ENCODE measurements around the gene WDR90. TPM values are rescaled to one million over a fixed set of nuclear protein-coding genes. Genes with fewer than 3 reads are reported as not detected.

WDR90 gene
- total and polyA plus RNA-seq, 7 experiments from 2014 or later: 0.56 to 70.6 (median 12.3) TPM

- Mint-ChIP-seq H3K9me3 (peaks cover 0 to 7% (median 0%) of the 10 kb centered on the region in 11 donors), H3K4me1 (peaks cover 0 to 21% (median 12%) of the 10 kb centered on the region in 7 donors), H3K27me3 (peaks cover 0 to 6% (median 0%) of the 10 kb centered on the region in 5 donors), H3K27ac (peak overlapping the region in 3 of 9 donors; percentile 9 to 78 (median 28)), H3K4me3 (peak overlapping the region in 4 of 10 donors; percentile 17 to 50 (median 37)), H3K36me3 (no peaks in the 10 kb centered on the region)
- ChIA-PET POLR2A (interaction anchor here (4.5 kb wide), 1 partner anchor 9 kb away, joined by 30 read pairs; the partner anchor contains the start of gene WDR90), CTCF (no interaction called here)
- intact Hi-C loops (cut with micrococcal nuclease): loop anchor here in 1 of 2 donors (5.0 kb wide), 1 partner anchor 72 kb away; the partner anchor contains the start of genes NHLRC4 and PIGQ
- ATAC-seq (no peak), DNase-seq (no peak)
- no peaks in the 10 kb centered on the region for H3K9me3 ChIP-seq (ENCODE audit: control insufficient read depth in 2 of 3, low read length in 3 of 3)
- H3K4me1 ChIP-seq (ENCODE audit: control insufficient read depth in 2 of 2, insufficient read depth in 2 of 2, low read length in 2 of 2): peaks cover 5 to 23% of the 10 kb centered on the region in 2 donors
- H3K27me3 ChIP-seq (ENCODE audit: control insufficient read depth in 2 of 2, insufficient read depth in 2 of 2, low read length in 2 of 2): no peaks in the 10 kb centered on the region
- peaks cover 0 to 14% (median 0%) of the 10 kb centered on the region in 3 experiments for H3K36me3 ChIP-seq (ENCODE audit: control insufficient read depth in 2 of 3, insufficient read depth in 3 of 3, low read length in 3 of 3)
- no peak overlapping the region for H3K4me3 ChIP-seq (ENCODE audit: low read length)
- no peak overlapping the region for H3K27ac ChIP-seq (ENCODE audit: low read depth, low read length)
Observed at GRCh38 chr16:638836-639235, 10.3 kb upstream of the WDR90 start.

- DNase-seq (no peak), ATAC-seq (no peak)
- H3K9me3 ChIP-seq (ENCODE audit: control insufficient read depth in 2 of 3, low read length in 3 of 3): no peaks in the 10 kb centered on the region
- H3K27me3 ChIP-seq (ENCODE audit: control insufficient read depth in 2 of 2, insufficient read depth in 2 of 2, low read length in 2 of 2): no peaks in the 10 kb centered on the region
- Mint-ChIP-seq H3K36me3 (no peaks in the 10 kb centered on the region), H3K27ac (peak overlapping the region in 2 of 9 donors; percentile 30 to 70), H3K9me3 (peaks cover 0 to 7% (median 0%) of the 10 kb centered on the region in 11 donors), H3K27me3 (peaks cover 0 to 6% (median 0%) of the 10 kb centered on the region in 5 donors), H3K4me3 (peak overlapping the region in 9 of 10 donors; percentile 33 to 83 (median 64)), H3K4me1 (peaks cover 6 to 31% (median 18%) of the 10 kb centered on the region in 7 donors)
- no peak overlapping the region for H3K4me3 ChIP-seq (ENCODE audit: low read length)
- peaks cover 0 to 3% (median 0%) of the 10 kb centered on the region in 3 experiments for H3K36me3 ChIP-seq (ENCODE audit: control insufficient read depth in 2 of 3, insufficient read depth in 3 of 3, low read length in 3 of 3)
- intact Hi-C loops (cut with micrococcal nuclease): no loop called here
- H3K4me1 ChIP-seq (ENCODE audit: control insufficient read depth in 2 of 2, insufficient read depth in 2 of 2, low read length in 2 of 2): peaks cover 0 to 15% of the 10 kb centered on the region in 2 donors
- no peak overlapping the region for H3K27ac ChIP-seq (ENCODE audit: low read depth, low read length)
- CTCF ChIA-PET: no interaction called here
- POLR2A ChIA-PET: no interaction called here
Observed at GRCh38 chr16:640614-641013, 8.6 kb upstream of the WDR90 start.

GRCh38 chr16:641326-642188 lies 7.6 kb upstream of the WDR90 start, which contains the start of gene MCRIP2:
TSS of gene MCRIP2 (plus strand) at chr16:641828. CDS start at chr16:641992, 164 bp downstream.
- Histone ChIP-seq H3K27me3 (ENCODE audit: control insufficient read depth in 2 of 2, insufficient read depth in 2 of 2, low read length in 2 of 2) (no peaks in the 10 kb centered on the region), H3K27ac (ENCODE audit: low read depth, low read length) (peak within 1 kb of the TSS; percentile 66), H3K4me1 (ENCODE audit: control insufficient read depth in 2 of 2, insufficient read depth in 2 of 2, low read length in 2 of 2) (peaks cover 0 to 15% of the 10 kb centered on the region in 2 donors), H3K4me3 (ENCODE audit: low read length) (peak within 1 kb of the TSS; percentile 59), H3K9me3 (ENCODE audit: control insufficient read depth in 2 of 3, low read length in 3 of 3) (no peaks in the 10 kb centered on the region), H3K36me3 (ENCODE audit: control insufficient read depth in 2 of 3, insufficient read depth in 3 of 3, low read length in 3 of 3) (peaks cover 0 to 3% (median 0%) of the 10 kb centered on the region in 3 experiments)
- Mint-ChIP-seq H3K9me3 (peaks cover 0 to 4% (median 0%) of the 10 kb centered on the region in 11 donors), H3K36me3 (no peaks in the 10 kb centered on the region), H3K4me1 (peaks cover 6 to 31% (median 15%) of the 10 kb centered on the region in 7 donors), H3K27me3 (peaks cover 0 to 3% (median 0%) of the 10 kb centered on the region in 5 donors), H3K27ac (peak within 1 kb of the TSS in 4 of 9 donors; percentile 12 to 70 (median 42)), H3K4me3 (peak within 1 kb of the TSS; percentile 61 to 83 (median 70))
- ATAC-seq (peak; percentile 22), DNase-seq (peak in 8 of 9 donors; percentile 40 to 90 (median 43))
- POLR2A ChIA-PET: interaction anchor here (1.1 to 1.5 kb wide), 2 partner anchors 40 to 54 kb away, joined by 3 to 5 read pairs; no protein-coding TSS in a partner anchor
- CTCF ChIA-PET: no interaction called here
- intact Hi-C loops (cut with micrococcal nuclease): no loop called here

GRCh38 chr16:642189-643049 lies 6.7 kb upstream of the WDR90 start:
- POLR2A ChIA-PET: interaction anchor here (1.1 to 2.0 kb wide), 3 partner anchors 38 to 53 kb away, joined by 3 to 6 read pairs (median 5); partner anchors contain the start of gene STUB1
- Mint-ChIP-seq H3K36me3 (no peaks in the 10 kb centered on the region), H3K27ac (peak overlapping the region in 3 of 9 donors; percentile 12 to 55 (median 25)), H3K9me3 (no peaks in the 10 kb centered on the region), H3K4me1 (peaks cover 4 to 33% (median 13%) of the 10 kb centered on the region in 7 donors), H3K27me3 (no peaks in the 10 kb centered on the region), H3K4me3 (peak overlapping the region; percentile 61 to 83 (median 70))
- ATAC-seq (peak; percentile 68), DNase-seq (peak in 2 of 9 donors; percentile 28 to 66)
- H3K4me1 ChIP-seq (ENCODE audit: control insufficient read depth in 2 of 2, insufficient read depth in 2 of 2, low read length in 2 of 2): peaks cover 0 to 12% of the 10 kb centered on the region in 2 donors
- CTCF ChIA-PET: no interaction called here
- no peaks in the 10 kb centered on the region for H3K9me3 ChIP-seq (ENCODE audit: control insufficient read depth in 2 of 3, low read length in 3 of 3)
- peak overlapping the region; percentile 59 for H3K4me3 ChIP-seq (ENCODE audit: low read length)
- H3K27ac ChIP-seq (ENCODE audit: low read depth, low read length): peak overlapping the region; percentile 66
- H3K36me3 ChIP-seq (ENCODE audit: control insufficient read depth in 2 of 3, insufficient read depth in 3 of 3, low read length in 3 of 3): no peaks in the 10 kb centered on the region
- H3K27me3 ChIP-seq (ENCODE audit: control insufficient read depth in 2 of 2, insufficient read depth in 2 of 2, low read length in 2 of 2): no peaks in the 10 kb centered on the region
- intact Hi-C loops (cut with micrococcal nuclease): no loop called here

- Histone ChIP-seq H3K4me1 (ENCODE audit: control insufficient read depth in 2 of 2, insufficient read depth in 2 of 2, low read length in 2 of 2) (peaks cover 1 to 9% of the 10 kb centered on the region in 2 donors), H3K27ac (ENCODE audit: low read depth, low read length) (no peak overlapping the region), H3K27me3 (ENCODE audit: control insufficient read depth in 2 of 2, insufficient read depth in 2 of 2, low read length in 2 of 2) (no peaks in the 10 kb centered on the region), H3K4me3 (ENCODE audit: low read length) (no peak overlapping the region), H3K36me3 (ENCODE audit: control insufficient read depth in 2 of 3, insufficient read depth in 3 of 3, low read length in 3 of 3) (no peaks in the 10 kb centered on the region), H3K9me3 (ENCODE audit: control insufficient read depth in 2 of 3, low read length in 3 of 3) (no peaks in the 10 kb centered on the region)
- CTCF ChIA-PET: no interaction called here
- Mint-ChIP-seq H3K4me1 (peaks cover 4 to 29% (median 14%) of the 10 kb centered on the region in 7 donors), H3K27ac (peak overlapping the region in 2 of 9 donors; percentile 14 to 55), H3K36me3 (no peaks in the 10 kb centered on the region), H3K4me3 (peak overlapping the region; percentile 36 to 83 (median 70)), H3K9me3 (no peaks in the 10 kb centered on the region), H3K27me3 (no peaks in the 10 kb centered on the region)
- intact Hi-C loops (cut with micrococcal nuclease): no loop called here
- POLR2A ChIA-PET: interaction anchor here (1.5 to 2.0 kb wide), 2 partner anchors 37 to 52 kb away, joined by 5 to 6 read pairs; partner anchors contain the start of gene STUB1
- DNase-seq: no peak
- ATAC-seq: no peak
Observed at GRCh38 chr16:643050-643368, 6.2 kb upstream of the WDR90 start.

GRCh38 chr16:644556-644955 lies 4.6 kb upstream of the WDR90 start:
- ATAC-seq (no peak), DNase-seq (no peak)
- Histone ChIP-seq H3K27ac (ENCODE audit: low read depth, low read length) (no peak overlapping the region), H3K27me3 (ENCODE audit: control insufficient read depth in 2 of 2, insufficient read depth in 2 of 2, low read length in 2 of 2) (no peaks in the 10 kb centered on the region), H3K4me1 (ENCODE audit: control insufficient read depth in 2 of 2, insufficient read depth in 2 of 2, low read length in 2 of 2) (peaks cover 9 to 15% of the 10 kb centered on the region in 2 donors), H3K36me3 (ENCODE audit: control insufficient read depth in 2 of 3, insufficient read depth in 3 of 3, low read length in 3 of 3) (no peaks in the 10 kb centered on the region), H3K9me3 (ENCODE audit: control insufficient read depth in 2 of 3, low read length in 3 of 3) (no peaks in the 10 kb centered on the region), H3K4me3 (ENCODE audit: low read length) (no peak overlapping the region)
- Mint-ChIP-seq H3K4me1 (peaks cover 4 to 35% (median 16%) of the 10 kb centered on the region in 7 donors), H3K27me3 (no peaks in the 10 kb centered on the region), H3K27ac (peak overlapping the region in 2 of 9 donors; percentile 28 to 31), H3K4me3 (peak overlapping the region in 6 of 10 donors; percentile 53 to 83 (median 66)), H3K36me3 (no peaks in the 10 kb centered on the region), H3K9me3 (no peaks in the 10 kb centered on the region)
- intact Hi-C loops (cut with micrococcal nuclease): no loop called here
- CTCF ChIA-PET: no interaction called here
- POLR2A ChIA-PET: interaction anchor here (1.2 kb wide), 1 partner anchor 40 kb away, joined by 3 read pairs; the partner anchor contains the start of gene JMJD8

Data from naive thymus-derived CD4-positive, alpha-beta T cell (primary cell).